Panc1 (cell line): Measurements from ENCODE around the gene CLEC4G. TPM values are rescaled to one million over a fixed set of nuclear protein-coding genes. Genes with fewer than 3 reads are reported as not detected.
A peak's percentile ranks its signal among the peaks of the same experiment; 100 is the strongest.

Experiments
- ATAC-seq: fragments of 200-7000 bp; cut with Tn5 transposase; 2 replicates; pipeline ENCODE4 v1.9.1; 2020; ENCODE audit warnings: mild to moderate bottlenecking, moderate library complexity
- BruUV-seq: library from RNA; stranded (reverse); fragments of 400-500 nt; replicated peaks from 2 replicates; lab custom pipeline; 2021; lab: Mats Ljungman, UMichigan
- CTCF ChIA-PET: fragments of 300-600 bp; sonication (Branson Sonifier 250); formaldehyde crosslinking; loops from one replicate; lab custom pipeline; 2022; ENCODE audit warnings: antibody characterized with exemption; lab: Charles Lee
- POLR2A ChIA-PET: fragments of 300-600 bp; sonication (Branson Sonifier 250); formaldehyde crosslinking; loops from one replicate; lab custom pipeline; 2022; ENCODE audit warnings: antibody characterized with exemption; lab: Charles Lee
- DNase-seq: peaks from one replicate; pipeline ENCODE4 v3.0.0-alpha.2; 2010; ENCODE audit warnings: low read depth, low spot score
- H3K27ac ChIP-seq: 2 replicates; pipeline ENCODE4 v1.5.1; 2011; ENCODE audit warnings: mild to moderate bottlenecking, low read length, inconsistent platforms
- H3K27me3 ChIP-seq: fragments of 200-500 bp; sonication (Bioruptor generic); 2 replicates; pipeline ENCODE4 v1.6.0; 2014; ENCODE audit warnings: low read length, inconsistent platforms; ENCODE audit not compliant: control insufficient read depth, insufficient read depth
- H3K36me3 ChIP-seq: fragments of 200-500 bp; sonication (Bioruptor generic); 2 replicates; pipeline ENCODE4 v1.5.1; 2014; ENCODE audit warnings: inconsistent platforms, mild to moderate bottlenecking, low read length, moderate library complexity; ENCODE audit not compliant: control insufficient read depth, insufficient read depth
- H3K4me1 ChIP-seq: 2 replicates; pipeline ENCODE4 v1.5.1; 2011; ENCODE audit warnings: inconsistent platforms, mild to moderate bottlenecking, low read length, moderate library complexity; ENCODE audit not compliant: control insufficient read depth, insufficient read depth
- H3K4me3 ChIP-seq, 2 experiments: 2 replicates each; pipeline ENCODE4 v1.5.1; 2011 to 2012; ENCODE audit warnings: low read depth in 2 of 2, low read length in 2 of 2, mild to moderate bottlenecking in 2 of 2, inconsistent platforms in 1 of 2, moderate library complexity in 1 of 2
- H3K9me3 ChIP-seq: fragments of 200-500 bp; sonication (Bioruptor generic); 2 replicates; pipeline ENCODE4 v1.5.1; 2014; ENCODE audit warnings: low read depth, mild to moderate bottlenecking, inconsistent platforms, low read length, moderate library complexity; ENCODE audit not compliant: control insufficient read depth, insufficient read depth
- POLR2AphosphoS5 ChIP-seq: IDR thresholded peaks from 2 replicates; pipeline ENCODE4 v1.6.1; 2012; ENCODE audit warnings: mild to moderate bottlenecking, low read depth, low read length, moderate library complexity
- SIN3A ChIP-seq: IDR thresholded peaks from 2 replicates; pipeline ENCODE4 v1.6.1; 2012; ENCODE audit warnings: low read depth, mild to moderate bottlenecking, low read length, moderate library complexity, borderline replicate concordance; ENCODE audit not compliant: insufficient read depth
- TCF7L2 ChIP-seq: IDR thresholded peaks from 2 replicates; pipeline ENCODE4 v1.6.1; 2011; ENCODE audit warnings: mild to moderate bottlenecking, low read depth, low read length, inconsistent platforms
- in situ Hi-C: cut with HindIII; loops from 2 replicates; pipeline ENCODE4 v1.10.0; 2016; ENCODE audit warnings: low sequenced_read_pairs, low pct_unique_long_range_greater_than_20kb
- intact Hi-C: fragments of 100-400 bp; cut with micrococcal nuclease; formaldehyde crosslinking; loops from one replicate; pipeline ENCODE4 v1.10.0; 2022; ENCODE audit not compliant: unreplicated experiment
- total RNA-seq: library from RNA; stranded (reverse); gene quantifications from one replicate; pipeline ENCODE4 v1.2.1, GENCODE V29; 2021; ENCODE audit not compliant: unreplicated experiment
- TF ChIP-seq, protein P1 (sequence below): fragments of 450-650 bp; IDR thresholded peaks from 2 replicates; pipeline ENCODE4 v1.5.1; 2017; ENCODE audit warnings: mild to moderate bottlenecking
- TF ChIP-seq, protein P2 (sequence below), 2 experiments: IDR thresholded peaks; 2 replicates each; pipeline ENCODE4 v1.6.1; 2011 to 2012; ENCODE audit warnings: low read depth in 2 of 2, control low read depth in 1 of 2, low read length in 1 of 2, mild to moderate bottlenecking in 1 of 2, moderate library complexity in 1 of 2; ENCODE audit not compliant: insufficient read depth in 1 of 2

CLEC4G gene
- total RNA-seq, 1 experiment from 2014 or later = not detected

GRCh38 chr19:7682175-7682855 is 49.6 kb downstream of the CLEC4G start:
- Histone ChIP-seq H3K9me3 (no peaks in the 10 kb centered on the region), H3K4me1 (no peaks in the 10 kb centered on the region; the same call in 1 of the 2 replicates), H3K36me3 (no peaks in the 10 kb centered on the region; the same call in 1 of the 2 replicates), H3K4me3 (no peak overlapping the region), H3K27me3 (no peaks in the 10 kb centered on the region), H3K27ac (no peak overlapping the region)
- TF ChIP-seq POLR2AphosphoS5 (no peak), SIN3A (no peak), TCF7L2 (no peak)
- TF ChIP-seq, protein P1, sequence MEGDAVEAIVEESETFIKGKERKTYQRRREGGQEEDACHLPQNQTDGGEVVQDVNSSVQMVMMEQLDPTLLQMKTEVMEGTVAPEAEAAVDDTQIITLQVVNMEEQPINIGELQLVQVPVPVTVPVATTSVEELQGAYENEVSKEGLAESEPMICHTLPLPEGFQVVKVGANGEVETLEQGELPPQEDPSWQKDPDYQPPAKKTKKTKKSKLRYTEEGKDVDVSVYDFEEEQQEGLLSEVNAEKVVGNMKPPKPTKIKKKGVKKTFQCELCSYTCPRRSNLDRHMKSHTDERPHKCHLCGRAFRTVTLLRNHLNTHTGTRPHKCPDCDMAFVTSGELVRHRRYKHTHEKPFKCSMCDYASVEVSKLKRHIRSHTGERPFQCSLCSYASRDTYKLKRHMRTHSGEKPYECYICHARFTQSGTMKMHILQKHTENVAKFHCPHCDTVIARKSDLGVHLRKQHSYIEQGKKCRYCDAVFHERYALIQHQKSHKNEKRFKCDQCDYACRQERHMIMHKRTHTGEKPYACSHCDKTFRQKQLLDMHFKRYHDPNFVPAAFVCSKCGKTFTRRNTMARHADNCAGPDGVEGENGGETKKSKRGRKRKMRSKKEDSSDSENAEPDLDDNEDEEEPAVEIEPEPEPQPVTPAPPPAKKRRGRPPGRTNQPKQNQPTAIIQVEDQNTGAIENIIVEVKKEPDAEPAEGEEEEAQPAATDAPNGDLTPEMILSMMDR = no peak
- TF ChIP-seq, protein P2, sequence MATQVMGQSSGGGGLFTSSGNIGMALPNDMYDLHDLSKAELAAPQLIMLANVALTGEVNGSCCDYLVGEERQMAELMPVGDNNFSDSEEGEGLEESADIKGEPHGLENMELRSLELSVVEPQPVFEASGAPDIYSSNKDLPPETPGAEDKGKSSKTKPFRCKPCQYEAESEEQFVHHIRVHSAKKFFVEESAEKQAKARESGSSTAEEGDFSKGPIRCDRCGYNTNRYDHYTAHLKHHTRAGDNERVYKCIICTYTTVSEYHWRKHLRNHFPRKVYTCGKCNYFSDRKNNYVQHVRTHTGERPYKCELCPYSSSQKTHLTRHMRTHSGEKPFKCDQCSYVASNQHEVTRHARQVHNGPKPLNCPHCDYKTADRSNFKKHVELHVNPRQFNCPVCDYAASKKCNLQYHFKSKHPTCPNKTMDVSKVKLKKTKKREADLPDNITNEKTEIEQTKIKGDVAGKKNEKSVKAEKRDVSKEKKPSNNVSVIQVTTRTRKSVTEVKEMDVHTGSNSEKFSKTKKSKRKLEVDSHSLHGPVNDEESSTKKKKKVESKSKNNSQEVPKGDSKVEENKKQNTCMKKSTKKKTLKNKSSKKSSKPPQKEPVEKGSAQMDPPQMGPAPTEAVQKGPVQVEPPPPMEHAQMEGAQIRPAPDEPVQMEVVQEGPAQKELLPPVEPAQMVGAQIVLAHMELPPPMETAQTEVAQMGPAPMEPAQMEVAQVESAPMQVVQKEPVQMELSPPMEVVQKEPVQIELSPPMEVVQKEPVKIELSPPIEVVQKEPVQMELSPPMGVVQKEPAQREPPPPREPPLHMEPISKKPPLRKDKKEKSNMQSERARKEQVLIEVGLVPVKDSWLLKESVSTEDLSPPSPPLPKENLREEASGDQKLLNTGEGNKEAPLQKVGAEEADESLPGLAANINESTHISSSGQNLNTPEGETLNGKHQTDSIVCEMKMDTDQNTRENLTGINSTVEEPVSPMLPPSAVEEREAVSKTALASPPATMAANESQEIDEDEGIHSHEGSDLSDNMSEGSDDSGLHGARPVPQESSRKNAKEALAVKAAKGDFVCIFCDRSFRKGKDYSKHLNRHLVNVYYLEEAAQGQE (IDR thresholded peaks at IDR 0.05; ENCODE audit: insufficient read depth in 1 of 2, low read depth in 2 of 2, low read length in 1 of 2) = no peak
- ChIA-PET CTCF (no interaction called here), POLR2A (no interaction called here)
- in situ Hi-C loops = no loop called here
- BruUV-seq = TSS peak; percentile 91
- ATAC-seq (no peak), DNase-seq (no peak)
- intact Hi-C loops = loop anchor here (5.0 kb wide), 1 partner anchor 115 kb away; no protein-coding TSS in a partner anchor

DNA sequence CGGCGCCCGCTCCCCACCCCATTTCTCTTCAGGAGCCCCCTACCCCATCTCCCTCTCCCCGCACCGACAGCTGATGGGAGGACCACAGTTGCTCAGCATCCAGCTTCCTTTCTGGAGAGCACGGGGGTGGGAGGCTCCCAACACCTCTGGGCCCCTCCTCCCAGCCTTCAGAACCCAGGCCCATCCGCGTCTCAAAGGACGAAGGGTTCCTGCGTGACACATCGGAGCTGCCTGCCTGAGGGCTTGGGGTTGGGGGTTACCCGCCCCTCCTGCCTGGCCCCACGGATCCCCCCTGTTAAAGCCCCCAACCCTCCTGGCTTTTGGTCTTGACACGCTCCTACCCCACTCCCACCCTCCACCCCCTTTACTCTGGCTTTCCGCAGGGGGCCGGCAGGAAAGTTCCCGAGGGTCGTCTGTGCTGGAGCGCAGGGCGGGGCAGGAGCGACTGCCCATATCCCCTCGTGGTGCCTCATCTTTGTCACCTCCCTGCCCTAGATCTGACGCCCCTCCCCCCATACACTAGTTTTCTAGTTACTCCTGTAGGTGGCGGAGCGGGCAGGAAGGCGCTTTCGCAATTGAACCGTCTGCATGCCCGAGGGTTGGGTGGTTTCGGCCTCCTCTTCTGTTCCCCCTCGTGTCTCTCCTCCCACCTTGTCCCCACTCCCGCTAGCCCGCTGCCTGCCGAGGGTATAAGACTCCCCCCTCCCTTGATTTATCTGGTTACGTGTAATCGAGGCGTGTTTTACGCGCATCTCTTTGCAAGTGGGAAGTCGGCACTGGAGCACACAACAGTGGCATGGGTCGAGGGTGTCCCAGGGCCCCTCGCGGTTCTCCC is 50.4 kb downstream of the CLEC4G start:
- no peak for TF ChIP-seq POLR2AphosphoS5
- no peak for DNase-seq
- Histone ChIP-seq H3K27me3 (no peaks in the 10 kb centered on the region), H3K9me3 (no peaks in the 10 kb centered on the region), H3K4me3 (peak overlapping the region; percentile 67 to 85), H3K27ac (peak overlapping the region; percentile 69), H3K4me1 (no peaks in the 10 kb centered on the region; the same call in 1 of the 2 replicates), H3K36me3 (no peaks in the 10 kb centered on the region; the same call in 1 of the 2 replicates)
- ATAC-seq = peak; percentile 65
- ChIA-PET CTCF (interaction anchor here (0.6 to 0.9 kb wide), 6 partner anchors 13 to 208 kb away, joined by 3 to 12 read pairs (median 4); partner anchors contain the start of gene RETN), POLR2A (no interaction called here)
- no TSS peak for BruUV-seq
- in situ Hi-C loops (no loop called here), intact Hi-C loops (loop anchor here (5.0 kb wide), 1 partner anchor 114 kb away; no protein-coding TSS in a partner anchor)
